AG09319 (cell line): ENCODE results near the gene ADAMTS17.

ENCODE experiments used
- DNase-seq: peaks from one replicate; pipeline ENCODE4 v3.0.0-alpha.2; 2010; ENCODE audit warnings: low read depth; ENCODE audit errors: extremely low read depth
- CTCF ChIP-seq: IDR thresholded peaks from 2 replicates; pipeline ENCODE4 v1.5.1; 2011; ENCODE audit warnings: low read depth, mild to moderate bottlenecking, inconsistent platforms, low read length, moderate library complexity

Gene ADAMTS17

GRCh38 chr15:100060276-100060926 lies 281.4 kb downstream of the ADAMTS17 start:
- no peak for TF ChIP-seq CTCF
- no peak for DNase-seq

GRCh38 chr15:100059521-100059920 lies 282.3 kb downstream of the ADAMTS17 start:
- DNase-seq = no peak
- TF ChIP-seq CTCF = no peak

- TF ChIP-seq CTCF = no peak
- no peak for DNase-seq
Measured at GRCh38 chr15:100059094-100059493, 282.7 kb downstream of the ADAMTS17 start.

GRCh38 chr15:100058458-100058857 lies 283.3 kb downstream of the ADAMTS17 start:
- TF ChIP-seq CTCF = no peak
- no peak for DNase-seq

- DNase-seq = no peak
- TF ChIP-seq CTCF = no peak
Measured at GRCh38 chr15:100057281-100057680, 284.5 kb downstream of the ADAMTS17 start.

GRCh38 chr15:100056411-100057072 lies 285.2 kb downstream of the ADAMTS17 start:
- no peak for TF ChIP-seq CTCF
- no peak for DNase-seq

- no peak for DNase-seq
- TF ChIP-seq CTCF = no peak
Measured at GRCh38 chr15:100055821-100056220, 286.0 kb downstream of the ADAMTS17 start.
